ENCODE results near the gene CNTROB.

The CNTROB gene

GRCh38 chr17:7984904-7985303, 52.9 kb downstream of the CNTROB start:
- no peak for DNase-seq (ENCODE audit: low read depth in 2 of 2)

GRCh38 chr17:7987112-7987893, 55.3 kb downstream of the CNTROB start:
- no peak for DNase-seq (ENCODE audit: low read depth in 2 of 2)

- DNase-seq (ENCODE audit: low read depth in 2 of 2): peak in 1 of 2 donors; percentile 41
Observed at GRCh38 chr17:7988750-7989178, 56.8 kb downstream of the CNTROB start.

GRCh38 chr17:7989781-7990655, 58.0 kb downstream of the CNTROB start:
- peak; percentile 81 to 93 for DNase-seq (ENCODE audit: low read depth in 2 of 2)

- DNase-seq (ENCODE audit: low read depth in 2 of 2): no peak
Observed at GRCh38 chr17:7992516-7992915, 60.5 kb downstream of the CNTROB start.

GRCh38 chr17:7992924-7993323, 60.9 kb downstream of the CNTROB start:
- no peak for DNase-seq (ENCODE audit: low read depth in 2 of 2)

- DNase-seq (ENCODE audit: low read depth in 2 of 2): no peak
Observed at GRCh38 chr17:7993972-7994589, 62.1 kb downstream of the CNTROB start.

- no peak for DNase-seq (ENCODE audit: low read depth in 2 of 2)
Observed at GRCh38 chr17:7995724-7996123, 63.7 kb downstream of the CNTROB start.

GRCh38 chr17:7997186-7997585, 65.2 kb downstream of the CNTROB start:
- DNase-seq (ENCODE audit: low read depth in 2 of 2): peak in 1 of 2 donors; percentile 24

Data from stimulated activated CD4-positive, alpha-beta T cell treated with anti-CD3 and anti-CD28 coated beads, Interleukin-15, amount 100 ng/mL, for 48 hours (primary cell).